NCI-H510A (cell line): ENCODE results near the gene NABP2.
"Not testable (repeated sequence)": the region's sequence is repeated elsewhere in the genome, so short reads cannot be mapped to it uniquely, and the experiment has no call there.

Experiments used
- DNase-seq: peaks from one replicate; lab custom pipeline; 2025; lab: John Stamatoyannopoulos, UW

NABP2 gene

DNA sequence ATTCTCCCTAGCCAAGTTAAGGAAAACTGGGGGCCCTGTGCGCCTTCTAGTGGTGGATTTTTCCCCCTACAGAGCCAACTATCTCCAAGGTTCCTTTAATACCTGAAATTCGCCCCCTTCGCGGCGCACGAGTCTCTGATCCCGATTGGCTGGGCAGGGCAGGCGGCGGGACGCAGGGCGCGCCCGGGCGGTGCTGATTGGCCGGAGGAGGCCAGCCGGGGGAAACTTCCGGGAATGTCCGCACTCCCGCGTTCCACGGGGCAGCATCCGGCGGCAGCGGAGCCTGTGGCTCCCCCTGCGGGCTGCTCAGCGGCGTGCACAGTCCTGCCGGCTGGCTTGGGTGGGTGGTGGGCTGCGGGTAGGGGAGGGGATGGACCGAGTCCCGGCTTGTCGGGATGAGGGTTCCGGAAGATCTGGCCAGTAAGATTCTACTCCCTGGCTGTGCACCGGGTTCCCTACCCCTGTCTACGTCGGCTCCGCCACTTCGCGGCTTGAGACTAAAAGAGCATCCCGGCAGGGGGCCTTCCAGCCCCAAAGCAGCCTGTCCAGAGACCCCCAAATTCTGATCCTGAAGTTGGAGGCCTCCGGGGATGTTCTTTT lies at the start of gene NABP2:
TSS of gene NABP2 (plus strand) at position 241 of the 600 bp plus-strand sequence. CDS start 515 bp downstream, outside the sequence.
- DNase-seq = peak; percentile 95

DNA sequence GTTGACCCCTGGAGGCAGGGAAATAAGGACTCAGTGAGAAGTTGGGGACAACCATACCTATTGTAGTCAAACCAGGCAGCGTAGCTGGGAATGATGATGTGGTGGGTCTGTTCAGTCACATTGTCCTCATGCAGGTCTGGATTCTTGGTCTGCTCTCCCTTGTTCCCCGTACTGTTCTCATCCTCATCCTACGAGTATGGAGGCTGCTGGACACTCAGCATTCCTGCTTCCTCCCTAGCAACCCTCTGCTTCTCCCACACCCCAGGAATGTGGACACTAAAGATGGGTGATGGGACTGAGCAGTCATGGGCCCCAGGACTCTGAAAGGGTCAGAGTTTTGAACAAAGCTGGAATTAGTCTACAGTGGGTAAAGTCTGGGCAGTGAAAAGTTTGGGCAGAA lies 45.8 kb upstream of the NABP2 start:
- DNase-seq = no peak

DNA sequence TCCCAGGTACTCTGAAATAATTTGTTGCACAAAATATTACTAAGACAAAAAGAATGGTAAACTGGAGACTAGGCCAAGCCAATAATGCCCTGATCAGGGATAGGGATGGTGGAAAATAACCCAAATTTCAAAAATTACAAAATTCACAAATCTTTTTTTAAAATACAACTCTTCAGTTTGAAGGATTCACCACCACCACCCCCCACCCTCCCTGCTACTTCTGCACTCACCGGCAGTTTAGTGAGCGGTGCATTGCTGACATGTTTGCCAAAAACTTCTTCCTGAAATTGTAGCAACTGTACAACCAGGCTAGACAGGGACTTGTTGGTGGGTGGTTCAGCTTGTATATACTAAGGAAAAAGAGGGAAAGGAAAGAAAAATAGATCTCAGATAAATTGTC lies 37.2 kb upstream of the NABP2 start:
- DNase-seq = no peak

DNA sequence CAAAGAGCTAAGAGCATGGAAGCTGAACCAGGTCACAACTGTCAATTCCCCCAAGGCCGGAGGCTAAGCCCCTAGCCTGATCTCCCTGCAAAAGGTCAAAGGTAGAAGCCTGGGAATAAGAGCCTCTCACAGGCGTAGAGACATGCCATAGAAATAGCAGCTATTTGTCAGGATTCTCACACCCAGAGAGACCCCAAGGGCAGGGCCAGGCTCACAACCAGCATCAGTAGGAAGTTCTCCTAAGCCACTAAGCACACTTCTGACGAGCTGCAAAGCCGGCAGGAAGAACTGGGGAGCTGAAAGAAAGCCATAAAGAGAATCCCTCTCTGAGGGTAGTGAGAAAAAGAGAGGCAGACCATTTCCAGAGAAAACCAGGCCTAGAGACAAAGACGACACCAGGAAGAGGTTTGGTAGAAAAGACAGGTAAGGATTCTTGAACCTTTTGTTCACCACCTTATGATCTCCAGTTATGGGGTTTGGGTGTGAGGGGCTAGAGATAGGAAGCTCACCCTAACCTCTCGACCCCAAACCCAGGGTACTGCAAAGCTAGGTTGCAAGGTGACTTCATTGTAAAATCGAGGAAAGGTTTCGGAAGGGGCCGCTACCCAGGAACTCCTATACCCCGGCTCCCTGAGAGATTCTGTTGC lies 35.9 kb upstream of the NABP2 start:
- DNase-seq = no peak

DNA sequence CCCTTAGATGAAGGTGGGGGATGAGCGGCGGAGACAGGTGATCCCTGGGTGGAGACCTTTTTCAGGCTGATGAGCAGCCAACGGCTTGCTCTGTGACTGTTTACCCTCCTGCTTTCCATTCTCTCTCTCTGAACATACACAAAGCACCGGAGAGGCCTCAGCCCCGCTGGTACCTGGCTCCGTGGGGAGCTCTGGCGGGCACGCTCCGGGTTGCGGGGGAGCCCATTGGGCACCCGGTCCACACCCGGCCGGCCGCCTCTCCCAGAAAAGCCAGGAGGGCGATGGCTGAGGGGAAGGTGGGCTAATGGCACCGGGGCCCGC lies 35.4 kb upstream of the NABP2 start:
- no peak for DNase-seq

DNA sequence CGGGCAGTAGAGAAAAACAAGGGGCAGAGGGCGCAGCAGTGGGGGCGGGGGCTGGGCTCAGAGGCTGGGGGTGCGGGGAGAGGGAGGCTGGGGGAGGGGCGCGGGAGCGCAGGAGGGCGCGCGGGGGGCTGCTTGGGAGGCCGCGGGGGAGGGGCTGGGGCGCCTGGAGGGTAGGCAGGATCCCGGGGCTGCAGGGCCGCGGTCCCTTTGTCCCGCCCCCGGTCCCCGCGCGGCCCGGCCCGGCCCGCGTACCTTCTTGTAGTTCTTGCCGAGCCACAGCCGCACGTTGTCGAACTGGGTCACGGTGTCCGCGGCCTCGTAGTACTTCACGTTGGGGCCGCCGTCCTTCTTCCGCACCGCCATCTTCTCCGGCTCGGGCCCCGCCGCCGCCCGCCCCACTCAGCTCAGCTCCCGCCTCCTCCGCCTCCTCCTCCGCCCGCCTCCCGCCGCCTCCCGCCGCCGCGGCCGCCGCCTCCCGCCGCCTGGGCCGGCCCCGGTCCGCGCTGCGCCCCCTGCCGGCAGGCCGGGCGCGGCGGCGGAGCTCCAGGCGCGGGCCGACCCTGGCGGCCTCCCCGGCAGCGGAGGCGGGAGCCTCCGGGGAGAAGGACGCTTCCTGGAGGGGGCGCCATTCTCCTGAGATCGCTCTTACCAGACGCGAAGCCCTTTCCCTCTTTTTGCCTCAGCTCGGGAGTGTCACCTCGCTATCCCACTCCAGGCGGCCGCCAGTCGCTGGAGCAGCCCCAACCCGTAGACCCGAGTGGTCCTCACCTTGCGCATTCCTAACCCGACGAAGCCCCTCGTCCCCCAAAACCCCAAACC lies 34.8 kb upstream of the NABP2 start, which contains the start of gene SMARCC2:
TSS of gene SMARCC2 (minus strand) at position 385 of the 819 bp plus-strand sequence. CDS start at position 363, 22 bp downstream.
- DNase-seq = peak; percentile 90

DNA sequence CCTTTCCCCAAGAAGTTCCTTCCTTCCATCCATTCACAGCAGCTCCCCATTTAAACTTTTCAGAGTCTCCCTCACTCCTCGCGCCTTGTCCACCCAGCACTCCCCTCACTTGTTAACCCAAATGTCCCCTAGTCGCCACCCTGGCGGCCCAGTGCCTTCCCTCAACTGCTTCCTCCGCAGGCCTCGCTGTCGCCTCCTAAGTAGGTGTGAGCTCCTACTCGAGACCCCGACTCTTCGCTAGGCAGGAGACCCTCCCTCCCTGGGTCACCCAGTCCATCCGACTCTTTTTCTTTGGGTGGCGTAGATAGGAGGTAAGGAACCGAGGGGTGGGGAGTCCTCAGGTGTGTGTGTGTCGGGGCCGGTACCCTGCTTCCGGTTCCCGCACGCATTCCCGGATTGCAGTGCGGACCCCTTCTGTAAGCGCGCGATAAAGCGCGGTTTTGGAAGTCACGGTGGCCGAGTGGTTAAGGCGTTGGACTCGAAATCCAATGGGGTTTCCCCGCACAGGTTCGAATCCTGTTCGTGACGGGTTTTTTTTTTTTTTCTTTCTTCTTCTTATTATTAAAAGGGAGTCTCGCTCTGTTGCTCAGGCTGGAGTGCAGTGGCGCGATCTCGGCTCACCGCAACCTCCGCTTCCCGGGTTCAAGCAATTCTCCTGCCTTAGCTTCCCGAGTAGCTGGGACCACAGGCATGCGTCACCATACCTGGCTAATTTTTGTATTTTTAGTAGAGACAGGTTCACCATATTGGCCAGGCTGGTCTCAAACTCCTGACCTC lies 34.0 kb upstream of the NABP2 start:
- DNase-seq = peak; percentile 76

DNA sequence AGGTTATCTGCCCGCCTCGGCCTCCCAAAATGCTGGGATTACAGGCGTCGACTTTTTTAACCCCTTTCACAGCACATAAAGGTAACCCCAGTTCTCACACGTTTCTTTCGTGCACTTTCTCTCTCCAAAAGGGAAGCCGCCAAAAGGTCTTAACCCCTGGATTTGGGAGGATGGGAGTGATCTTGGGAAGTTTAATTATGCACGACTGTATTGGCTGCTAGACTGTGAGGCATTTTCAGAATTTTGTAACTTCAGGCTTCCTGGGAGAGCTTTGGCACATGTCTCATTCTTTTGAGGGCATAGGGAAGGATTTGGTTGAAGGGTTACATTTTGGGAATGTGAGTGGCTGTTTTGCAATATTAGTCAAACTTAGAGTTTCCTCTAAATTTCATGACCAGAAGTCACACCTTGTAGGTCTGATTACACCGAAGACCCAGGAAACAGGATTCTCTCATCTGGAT lies 33.4 kb upstream of the NABP2 start:
- no peak for DNase-seq

DNA sequence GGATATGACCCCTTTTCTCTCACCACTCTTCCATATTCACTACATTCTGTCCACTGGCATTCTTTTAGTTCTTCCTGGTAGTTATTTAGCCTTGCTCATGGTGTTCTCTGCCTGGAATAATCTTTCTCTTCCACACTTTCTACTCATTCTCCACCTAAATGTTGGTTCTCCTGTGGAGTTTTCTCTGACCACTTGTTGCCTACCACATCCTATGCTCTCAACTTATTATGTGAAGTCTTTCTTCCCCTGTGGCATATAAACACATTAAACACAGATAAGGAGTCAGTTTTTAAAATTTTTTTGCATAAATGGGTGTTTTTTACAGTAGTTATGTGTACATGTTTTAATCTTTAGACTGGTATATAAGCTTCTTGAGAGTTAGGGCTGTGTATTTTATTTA lies 31.6 kb upstream of the NABP2 start:
- no peak for DNase-seq

DNA sequence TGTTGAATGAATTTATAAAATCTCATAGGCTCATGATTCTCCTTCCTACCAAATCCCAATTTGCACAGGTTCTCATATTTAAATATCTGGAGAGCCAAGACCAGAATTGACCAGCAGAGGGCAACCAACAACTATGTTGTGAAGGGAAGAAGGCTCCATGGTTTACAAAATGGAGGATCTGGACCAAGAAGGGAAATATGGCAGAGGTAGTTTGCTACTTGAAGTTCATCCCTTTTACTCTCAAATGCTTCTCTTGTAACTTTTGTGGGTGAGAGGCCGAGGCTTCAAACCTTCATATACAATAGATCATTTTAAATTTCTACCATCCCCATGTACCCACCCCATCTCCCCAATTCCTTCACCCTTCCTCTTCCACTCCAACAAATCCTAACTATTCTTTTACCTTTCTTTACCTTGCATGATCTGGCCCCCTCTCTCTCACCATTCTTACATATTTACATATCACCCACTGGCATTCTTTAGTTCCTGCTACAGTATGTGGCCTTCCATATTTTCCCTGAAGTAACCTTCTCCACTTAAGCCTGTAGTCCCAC lies 31.0 kb upstream of the NABP2 start:
- DNase-seq = peak; percentile 71

DNA sequence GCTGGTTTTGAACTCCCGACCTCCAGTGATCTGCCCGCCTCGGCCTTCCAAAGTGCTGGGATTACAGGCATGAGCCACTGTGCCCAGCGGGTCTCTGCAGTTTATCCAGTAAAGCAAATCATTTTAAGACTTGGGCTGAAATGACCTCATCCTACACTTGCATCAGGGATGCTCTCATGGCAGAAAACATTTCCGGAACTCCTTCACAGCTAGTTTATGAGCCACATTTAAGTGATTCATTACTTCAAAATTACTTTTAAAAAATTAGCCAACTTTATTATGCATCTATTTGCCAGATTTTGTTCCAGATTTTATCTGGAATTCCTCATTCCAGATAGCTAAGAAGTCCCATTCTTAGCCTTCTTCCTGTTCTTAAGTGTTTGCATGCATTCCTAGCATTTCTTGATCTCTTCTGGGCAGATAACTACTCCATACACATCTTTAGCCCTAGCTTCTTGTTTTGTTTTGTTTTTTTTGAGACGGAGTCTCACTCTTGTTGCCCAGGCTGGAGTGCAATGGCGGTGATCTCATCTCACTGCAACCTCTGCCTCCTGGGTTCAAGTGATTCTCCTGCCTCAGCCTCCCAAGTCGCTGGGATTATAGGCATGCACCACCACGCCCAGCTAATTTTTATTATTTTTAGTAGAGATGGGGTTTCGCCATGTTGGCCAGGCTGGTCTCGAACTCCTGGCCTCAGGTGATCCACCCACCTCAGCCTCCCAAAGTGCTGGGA lies 27.2 kb upstream of the NABP2 start:
- not testable (repeated sequence) for DNase-seq

DNA sequence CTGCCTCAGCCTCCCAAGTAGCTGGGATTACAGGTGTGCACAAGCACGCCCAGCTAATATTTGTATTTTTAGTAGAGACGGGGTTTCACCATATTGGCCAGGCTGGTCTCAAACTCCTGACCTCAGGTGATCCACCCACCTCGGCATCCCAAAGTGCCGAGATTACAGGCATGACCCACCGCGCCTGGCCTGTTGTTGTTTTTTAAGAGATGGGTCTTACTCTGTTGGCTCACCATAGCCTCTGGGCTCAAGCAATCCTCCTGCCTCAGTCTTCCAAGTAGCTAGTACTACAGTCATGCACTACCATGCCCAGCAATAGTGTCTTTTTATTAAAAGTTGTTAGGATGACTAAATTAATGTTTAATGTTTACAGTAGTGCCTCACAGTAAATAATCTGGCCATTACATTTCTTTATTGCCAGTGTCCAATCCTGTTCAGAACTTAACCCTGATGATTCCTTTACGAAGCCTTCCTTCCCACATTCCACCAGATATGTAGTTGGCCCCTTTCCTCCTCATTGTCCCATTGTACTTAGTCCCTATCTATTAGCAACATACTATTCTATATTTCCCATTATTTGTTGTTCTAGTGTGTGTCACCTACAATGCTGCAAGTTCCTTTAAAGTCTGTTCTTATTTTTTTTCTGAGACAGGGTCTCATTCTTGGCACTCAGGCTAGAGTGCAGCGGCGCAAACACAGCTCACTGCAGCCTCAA lies 26.1 kb upstream of the NABP2 start:
- DNase-seq = no peak

DNA sequence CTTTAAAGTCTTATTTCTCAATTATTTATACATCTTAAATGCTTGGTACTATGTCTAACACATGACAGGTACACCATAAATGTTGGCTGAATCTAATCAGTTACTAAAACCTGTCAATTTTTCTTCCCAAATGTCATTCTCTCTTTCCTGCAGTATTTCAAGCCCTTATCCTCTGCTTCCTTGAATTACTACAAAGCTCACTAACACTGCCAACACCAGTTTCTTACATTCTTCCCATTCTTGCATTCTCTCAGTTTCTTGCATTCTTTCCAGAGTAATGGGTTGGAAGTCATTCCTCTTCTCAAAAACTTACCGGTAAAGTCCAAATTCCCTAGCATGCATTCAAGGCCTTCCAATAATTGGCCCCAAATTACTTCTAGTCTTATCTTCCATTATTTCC lies 25.3 kb upstream of the NABP2 start:
- DNase-seq = no peak

DNA sequence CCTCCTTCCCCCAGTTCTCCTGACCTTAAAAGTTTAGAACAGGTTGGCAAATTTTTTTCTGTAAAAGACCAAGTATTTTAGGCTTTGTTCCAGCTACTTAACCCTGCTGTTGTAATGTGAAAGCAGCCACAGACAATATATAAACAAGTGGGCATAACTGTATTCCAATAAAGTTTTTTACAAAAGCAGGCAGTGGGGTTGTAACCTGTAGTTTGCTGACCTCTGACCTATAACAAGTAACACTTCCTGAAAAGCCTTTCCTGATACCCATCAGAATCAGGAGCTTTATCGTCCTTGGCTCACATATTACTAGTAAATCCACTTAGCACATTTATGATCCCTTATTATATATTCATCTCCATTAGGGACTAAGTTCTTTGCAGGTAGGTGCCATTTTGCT lies 21.8 kb upstream of the NABP2 start:
- no peak for DNase-seq

DNA sequence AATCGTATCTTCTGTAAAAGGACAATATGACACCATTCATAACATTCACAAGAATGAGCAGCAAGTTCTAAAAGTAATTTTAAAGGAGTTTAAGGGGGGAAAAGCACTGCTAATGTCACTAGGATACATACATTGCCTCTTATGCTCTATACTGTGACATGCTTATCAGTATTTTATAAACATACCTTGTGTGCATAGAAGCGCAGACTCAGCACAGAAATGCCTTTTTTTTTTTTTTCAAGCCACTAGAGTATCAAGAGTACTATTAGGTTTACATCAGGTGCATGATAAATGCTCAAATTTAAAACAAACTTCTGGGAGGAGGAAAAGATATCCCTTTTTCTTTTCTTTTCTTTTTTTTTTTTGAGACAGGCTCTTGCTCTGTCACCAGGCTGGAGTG lies 21.3 kb upstream of the NABP2 start:
- DNase-seq = no peak

DNA sequence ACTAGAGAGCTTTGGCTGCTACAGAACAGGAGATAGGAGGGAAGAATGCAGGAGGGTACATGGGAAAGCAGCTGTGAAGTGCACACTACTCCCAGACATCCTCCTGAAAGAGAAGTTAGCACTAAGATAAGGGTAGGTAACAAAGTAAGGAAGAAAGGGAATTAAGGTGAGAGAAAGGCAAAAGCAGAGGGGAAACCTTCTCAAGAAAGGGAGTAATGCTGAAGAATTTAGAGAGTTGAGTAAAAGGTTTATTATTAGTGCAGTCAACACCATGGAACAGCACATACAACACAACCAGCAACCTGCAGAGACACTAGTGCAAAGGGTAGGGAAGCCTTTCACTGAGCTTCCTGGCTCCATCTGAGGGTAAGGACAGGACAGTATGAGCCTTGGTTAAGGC lies 19.9 kb upstream of the NABP2 start:
- DNase-seq = no peak

DNA sequence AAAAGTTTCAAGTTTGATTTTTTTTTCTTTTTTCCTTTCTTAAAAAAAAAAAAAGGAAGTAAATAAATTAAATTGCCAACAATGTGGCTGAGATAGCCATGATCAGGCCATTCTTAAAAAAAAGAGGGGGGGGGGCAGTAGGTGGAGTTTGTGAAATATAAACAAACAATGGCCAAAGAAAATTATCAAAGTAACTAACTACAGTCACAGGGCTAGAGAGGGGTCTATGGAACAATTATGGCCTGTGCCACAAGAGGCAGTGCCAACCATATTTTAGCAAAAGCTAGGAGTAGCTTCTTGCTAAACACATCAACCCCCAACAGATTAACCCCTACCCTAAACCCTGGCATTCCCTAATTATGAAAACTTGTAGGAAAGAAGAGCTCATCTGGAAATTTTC lies 18.7 kb upstream of the NABP2 start:
- DNase-seq = no peak

DNA sequence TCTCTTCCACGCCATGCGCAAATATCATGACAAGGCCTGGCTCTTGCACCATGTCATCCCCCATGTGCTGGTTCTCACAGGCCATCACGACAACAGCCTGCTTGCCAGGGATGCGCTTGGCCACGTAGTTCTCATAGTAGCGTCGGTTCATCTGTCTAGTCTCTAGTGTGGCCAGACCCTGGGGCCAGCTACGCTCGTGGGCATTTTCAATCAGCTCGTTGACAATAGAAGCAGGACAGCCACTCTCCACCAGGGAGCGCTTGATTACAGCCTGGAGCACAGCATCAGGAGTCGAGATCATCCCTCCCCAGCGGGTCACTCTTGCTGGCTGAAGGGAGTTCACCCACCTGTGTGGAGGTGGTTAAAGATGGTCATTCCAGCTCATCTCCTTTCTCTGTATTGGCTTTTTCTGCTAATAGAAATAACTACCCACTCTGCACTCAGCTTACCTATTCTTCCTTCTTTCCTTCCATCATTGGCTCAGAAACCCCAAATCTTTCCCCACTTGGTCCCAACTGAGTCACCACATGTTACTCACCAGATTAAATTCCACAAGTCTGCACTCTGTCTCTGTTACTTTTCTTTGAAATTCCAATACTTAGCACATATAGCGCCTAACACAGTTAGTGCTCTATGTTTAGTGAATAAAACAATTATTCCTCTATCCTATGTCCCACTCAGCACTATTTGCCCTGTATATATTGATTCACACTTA lies 17.5 kb upstream of the NABP2 start:
- DNase-seq = peak; percentile 31

DNA sequence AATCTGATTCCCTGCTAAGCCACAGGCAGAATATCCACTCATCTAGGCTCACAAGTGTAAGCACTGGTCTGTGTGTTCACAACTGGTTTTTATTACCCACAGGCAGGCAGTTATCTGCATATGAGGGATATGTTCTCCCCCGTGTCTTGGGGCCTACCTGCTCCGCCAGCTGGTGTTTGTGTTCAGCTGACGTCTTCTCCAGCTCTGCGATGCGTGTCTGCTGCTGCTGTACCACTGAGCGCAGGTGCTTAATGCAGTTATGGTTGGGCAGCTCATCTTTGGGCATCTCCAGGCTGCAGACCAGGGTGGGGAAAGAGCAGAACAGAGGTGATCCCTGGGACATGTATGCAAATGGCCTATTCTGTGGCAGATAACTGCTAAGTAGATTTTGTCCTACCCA lies 16.1 kb upstream of the NABP2 start:
- no peak for DNase-seq

DNA sequence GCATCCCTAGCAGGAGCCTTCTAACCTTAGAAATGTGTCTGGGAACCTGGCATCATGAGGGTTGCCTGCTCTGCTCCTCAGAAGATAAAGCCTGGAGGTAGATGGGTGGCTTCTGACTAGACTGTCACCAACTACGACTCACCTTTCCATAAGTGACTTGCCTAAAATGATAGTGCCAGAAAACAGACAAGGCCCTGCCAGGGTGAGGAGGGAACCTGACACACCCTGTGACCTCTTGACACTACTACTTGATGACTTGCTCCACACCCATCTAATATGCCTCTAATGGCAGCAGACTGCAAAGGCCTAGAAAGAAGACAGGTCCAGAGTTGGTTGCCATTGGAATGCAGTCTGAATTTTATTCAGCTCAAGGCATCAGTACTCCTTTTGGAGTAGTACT lies 11.8 kb upstream of the NABP2 start:
- DNase-seq = no peak
